ENCODE data around the gene ZYG11B.
"Not testable (repeated sequence)": the region's sequence is repeated elsewhere in the genome, so short reads cannot be mapped to it uniquely, and the experiment has no call there.

The ZYG11B gene

DNA sequence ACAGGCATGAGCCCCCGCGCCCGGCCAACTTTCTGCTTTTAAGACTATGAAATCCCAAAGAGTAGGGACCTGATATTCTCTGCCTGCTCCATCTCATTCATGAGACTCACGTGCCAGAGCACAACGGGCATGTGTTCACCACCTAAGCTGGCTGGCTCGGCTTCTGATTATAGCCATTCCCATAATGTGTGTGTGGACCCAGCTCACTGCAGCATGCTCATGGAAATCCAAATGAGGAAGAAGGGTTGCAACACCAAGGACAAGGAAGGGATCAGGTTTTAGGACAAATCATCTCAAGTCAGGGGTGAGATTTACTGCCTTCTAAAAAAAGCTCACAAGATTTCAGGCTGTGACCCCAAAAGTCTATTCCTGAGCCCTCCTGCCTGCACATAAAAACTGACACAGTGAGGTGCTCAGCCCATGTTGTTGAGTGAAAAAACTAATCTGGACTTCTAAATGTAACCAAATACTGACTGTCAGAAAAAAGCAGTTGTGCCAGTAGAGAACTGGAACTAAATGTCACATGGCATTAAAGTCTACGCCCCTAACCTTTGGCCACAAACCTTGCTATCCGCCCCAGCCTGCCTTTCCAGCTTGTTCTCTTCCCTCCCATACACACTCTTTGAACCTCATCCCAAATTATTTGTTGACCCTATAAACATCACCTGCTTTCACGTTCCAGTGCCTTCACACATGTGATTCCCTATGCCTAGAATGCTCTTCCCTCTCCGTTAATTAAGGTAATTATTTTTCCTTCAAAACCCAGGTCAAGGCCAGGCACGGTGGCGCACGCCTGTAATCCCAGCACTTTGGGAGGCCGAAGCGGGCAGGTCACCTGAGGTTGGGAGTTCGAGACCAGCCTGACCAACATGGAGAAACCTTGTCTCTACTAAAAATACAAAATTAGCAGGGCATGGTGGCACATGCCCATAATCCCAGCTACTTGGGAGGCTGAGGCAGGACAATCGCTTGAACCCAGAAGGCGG lies 19.0 kb upstream of the ZYG11B start:
- in situ Hi-C loops (cut with MboI; ENCODE audit: low pct_unique_long_range_greater_than_20kb, low sequenced_read_pairs, unreplicated experiment): loop anchor here (10.0 kb wide), 1 partner anchor 478 kb away; no protein-coding TSS in a partner anchor
- no peak for DNase-seq (ENCODE audit: low spot score)
- TF ChIP-seq, protein P1, sequence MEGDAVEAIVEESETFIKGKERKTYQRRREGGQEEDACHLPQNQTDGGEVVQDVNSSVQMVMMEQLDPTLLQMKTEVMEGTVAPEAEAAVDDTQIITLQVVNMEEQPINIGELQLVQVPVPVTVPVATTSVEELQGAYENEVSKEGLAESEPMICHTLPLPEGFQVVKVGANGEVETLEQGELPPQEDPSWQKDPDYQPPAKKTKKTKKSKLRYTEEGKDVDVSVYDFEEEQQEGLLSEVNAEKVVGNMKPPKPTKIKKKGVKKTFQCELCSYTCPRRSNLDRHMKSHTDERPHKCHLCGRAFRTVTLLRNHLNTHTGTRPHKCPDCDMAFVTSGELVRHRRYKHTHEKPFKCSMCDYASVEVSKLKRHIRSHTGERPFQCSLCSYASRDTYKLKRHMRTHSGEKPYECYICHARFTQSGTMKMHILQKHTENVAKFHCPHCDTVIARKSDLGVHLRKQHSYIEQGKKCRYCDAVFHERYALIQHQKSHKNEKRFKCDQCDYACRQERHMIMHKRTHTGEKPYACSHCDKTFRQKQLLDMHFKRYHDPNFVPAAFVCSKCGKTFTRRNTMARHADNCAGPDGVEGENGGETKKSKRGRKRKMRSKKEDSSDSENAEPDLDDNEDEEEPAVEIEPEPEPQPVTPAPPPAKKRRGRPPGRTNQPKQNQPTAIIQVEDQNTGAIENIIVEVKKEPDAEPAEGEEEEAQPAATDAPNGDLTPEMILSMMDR (IDR thresholded peaks at IDR 0.05; ENCODE audit: extremely low read depth, insufficient read depth, missing control alignments): no peak

DNA sequence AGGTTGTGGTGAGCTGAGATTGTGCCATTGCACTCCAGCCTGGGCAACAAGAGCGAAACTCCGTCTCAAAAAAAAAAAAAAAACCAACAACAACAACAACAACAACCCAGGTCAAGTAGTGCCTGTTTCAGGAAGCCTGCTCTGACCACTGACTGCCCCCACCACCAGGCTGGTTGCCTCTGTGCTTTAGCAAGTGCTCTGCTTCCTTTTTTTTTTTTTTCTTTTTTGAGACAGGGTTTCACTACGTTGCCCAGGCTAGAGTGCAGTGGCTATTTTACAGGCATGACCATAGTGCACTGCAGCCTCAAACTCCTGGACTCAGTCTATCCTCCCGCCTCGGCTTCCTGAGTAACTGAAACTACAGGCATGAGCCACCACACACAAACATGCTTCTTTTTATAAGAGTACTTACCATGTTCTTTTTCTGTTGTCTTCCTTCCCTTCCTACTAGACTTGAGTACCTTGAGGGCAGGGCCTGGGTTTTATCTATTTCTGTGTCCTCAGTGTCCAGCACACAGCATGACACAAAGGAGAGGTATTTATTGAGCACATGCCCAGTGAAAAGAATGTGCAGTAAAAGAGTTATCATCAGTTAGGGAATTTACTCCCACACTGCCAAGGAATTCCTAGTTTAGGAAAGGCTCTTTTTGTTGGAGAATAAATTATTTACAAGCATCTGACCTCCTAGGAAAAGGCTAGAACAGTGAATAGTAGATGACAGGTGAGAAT lies 18.2 kb upstream of the ZYG11B start:
- TF ChIP-seq, protein P1 (IDR thresholded peaks at IDR 0.05; ENCODE audit: extremely low read depth, insufficient read depth, missing control alignments): no peak
- in situ Hi-C loops (cut with MboI; ENCODE audit: low pct_unique_long_range_greater_than_20kb, low sequenced_read_pairs, unreplicated experiment): loop anchor here (10.0 kb wide), 1 partner anchor 477 kb away; no protein-coding TSS in a partner anchor
- no peak for DNase-seq (ENCODE audit: low spot score)

DNA sequence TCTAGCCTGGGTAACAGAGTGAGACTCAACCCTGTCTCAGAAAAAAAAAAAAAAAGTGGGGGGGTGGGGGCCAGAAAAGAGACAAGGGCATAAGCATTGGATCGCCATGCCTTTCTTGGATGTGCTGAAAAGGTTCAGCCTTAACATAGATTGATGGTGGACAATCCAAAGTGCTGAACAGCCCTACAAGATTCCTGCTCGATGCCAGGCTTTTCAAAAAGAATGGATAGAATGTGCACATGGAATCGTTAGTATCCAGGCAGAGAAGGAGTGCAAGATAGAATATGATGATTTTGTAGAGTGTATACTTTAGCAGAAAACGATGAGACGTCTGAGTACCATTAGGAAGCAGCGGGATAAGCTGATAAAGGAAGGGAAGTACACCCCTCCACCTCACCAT lies 17.2 kb upstream of the ZYG11B start:
- in situ Hi-C loops (cut with MboI; ENCODE audit: low pct_unique_long_range_greater_than_20kb, low sequenced_read_pairs, unreplicated experiment): loop anchor here (10.0 kb wide), 1 partner anchor 476 kb away; no protein-coding TSS in a partner anchor
- TF ChIP-seq, protein P1 (IDR thresholded peaks at IDR 0.05; ENCODE audit: extremely low read depth, insufficient read depth, missing control alignments): no peak

DNA sequence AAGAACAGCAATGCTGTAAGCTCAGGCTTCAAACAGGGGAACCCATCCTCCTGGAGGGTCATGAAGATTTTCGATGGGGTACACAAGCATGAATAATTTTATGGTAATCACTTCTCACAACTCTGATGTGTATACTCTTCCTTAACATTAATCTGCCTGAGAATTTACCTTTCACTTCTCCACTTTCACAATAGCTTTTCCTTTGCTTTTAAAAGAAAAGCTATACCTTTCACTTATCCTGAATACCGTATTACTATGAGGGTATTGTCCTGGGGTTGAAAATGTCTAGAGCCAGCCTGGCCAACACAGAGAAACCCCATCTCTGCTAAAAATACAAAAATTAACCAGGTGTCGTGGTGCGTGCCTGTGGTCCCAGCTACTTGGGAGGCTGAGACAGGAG lies 12.7 kb upstream of the ZYG11B start:
- DNase-seq (ENCODE audit: low spot score): no peak
- TF ChIP-seq, protein P1 (IDR thresholded peaks at IDR 0.05; ENCODE audit: extremely low read depth, insufficient read depth, missing control alignments): no peak
- in situ Hi-C loops (cut with MboI; ENCODE audit: low pct_unique_long_range_greater_than_20kb, low sequenced_read_pairs, unreplicated experiment): no loop called here

More for the DNA sequence above, 17.2 kb upstream of the ZYG11B start:
- DNase-seq (ENCODE audit: low spot score): no peak

DNA sequence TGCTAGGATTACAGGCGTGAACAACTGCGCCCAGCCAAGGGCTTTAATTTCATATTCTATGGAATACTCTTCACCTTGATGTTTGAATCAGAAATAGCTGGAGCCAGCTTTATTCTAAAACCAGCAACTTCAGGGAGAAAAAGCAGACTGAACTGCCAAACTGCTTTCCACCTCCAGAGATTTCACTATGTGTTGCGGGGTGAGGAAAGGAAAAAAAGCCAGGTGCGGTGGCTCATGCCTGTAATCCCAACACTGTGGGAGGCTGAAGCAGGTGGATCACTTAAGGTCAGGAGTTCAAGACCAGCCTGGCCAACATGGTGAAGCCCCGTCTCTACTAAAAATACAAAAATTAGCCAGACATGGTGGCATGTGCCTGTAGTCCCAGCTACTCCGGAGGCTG lies 11.0 kb upstream of the ZYG11B start:
- in situ Hi-C loops (cut with MboI; ENCODE audit: low pct_unique_long_range_greater_than_20kb, low sequenced_read_pairs, unreplicated experiment); DNase-seq (ENCODE audit: low spot score): not testable (repeated sequence)

DNA sequence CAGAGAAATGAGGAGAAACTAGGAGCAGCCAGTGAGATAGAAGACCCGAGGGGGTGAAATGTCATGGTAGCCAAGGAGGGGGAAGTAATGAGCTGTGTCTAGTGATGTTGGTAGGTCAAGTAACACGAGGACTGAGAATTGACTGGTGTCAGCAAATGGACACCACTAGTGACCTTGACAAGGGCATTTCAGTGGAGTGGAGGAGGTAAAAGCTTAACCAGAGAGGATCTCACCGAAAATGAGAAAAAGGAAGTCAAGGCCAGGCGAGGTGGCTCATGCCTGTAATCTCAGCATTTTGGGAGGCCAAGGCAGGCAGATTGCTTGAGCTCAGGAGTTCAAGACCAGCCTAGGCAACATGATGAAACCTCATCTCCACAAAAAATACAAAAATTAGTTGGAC lies 3.0 kb upstream of the ZYG11B start:
- no peak for DNase-seq (ENCODE audit: low spot score)
- in situ Hi-C loops (cut with MboI; ENCODE audit: low pct_unique_long_range_greater_than_20kb, low sequenced_read_pairs, unreplicated experiment): no loop called here
- TF ChIP-seq, protein P1 (IDR thresholded peaks at IDR 0.05; ENCODE audit: extremely low read depth, insufficient read depth, missing control alignments): no peak
